Ishikawa (cell line): ENCODE results near the gene PFN2.

ENCODE experiments used
- CEBPB ChIP-seq: IDR thresholded peaks from 2 replicates; pipeline ENCODE4 v1.6.1; 2012
- CREB1 ChIP-seq: IDR thresholded peaks from 2 replicates; pipeline ENCODE4 v1.6.1; 2012; ENCODE audit warnings: low read depth
- EGR1 ChIP-seq: IDR thresholded peaks from 2 replicates; pipeline ENCODE4 v1.6.1; 2012
- EP300 ChIP-seq: IDR thresholded peaks from 2 replicates; pipeline ENCODE4 v1.6.1; 2012; ENCODE audit warnings: borderline replicate concordance
- FOXM1 ChIP-seq: IDR thresholded peaks from 2 replicates; pipeline ENCODE4 v1.6.1; 2012; ENCODE audit warnings: low read depth, borderline replicate concordance
- MAX ChIP-seq: IDR thresholded peaks from 2 replicates; pipeline ENCODE4 v1.6.1; 2012
- NFIC ChIP-seq: IDR thresholded peaks from 2 replicates; pipeline ENCODE4 v1.6.1; 2012
- RAD21 ChIP-seq: IDR thresholded peaks from 2 replicates; pipeline ENCODE4 v1.6.1; 2012; ENCODE audit warnings: low read depth
- TAF1 ChIP-seq: IDR thresholded peaks from 2 replicates; pipeline ENCODE4 v1.6.1; 2012; ENCODE audit warnings: low read depth, mild to moderate bottlenecking
- TCF12 ChIP-seq: IDR thresholded peaks from 2 replicates; pipeline ENCODE4 v1.6.1; 2012; ENCODE audit warnings: low read depth
- TEAD4 ChIP-seq: IDR thresholded peaks from 2 replicates; pipeline ENCODE4 v1.6.1; 2012
- YY1 ChIP-seq: IDR thresholded peaks from 2 replicates; pipeline ENCODE4 v1.6.1; 2012; ENCODE audit warnings: low read depth
- ZBTB7A ChIP-seq: IDR thresholded peaks from 2 replicates; pipeline ENCODE4 v1.6.1; 2012; ENCODE audit warnings: low read depth
- TF ChIP-seq, protein P1 (sequence below): IDR thresholded peaks from 2 replicates; pipeline ENCODE4 v1.6.1; 2012
- TF ChIP-seq, protein P2 (sequence below): IDR thresholded peaks from 2 replicates; pipeline ENCODE4 v1.6.1; 2012; ENCODE audit warnings: low read depth, mild to moderate bottlenecking

The PFN2 gene

DNA sequence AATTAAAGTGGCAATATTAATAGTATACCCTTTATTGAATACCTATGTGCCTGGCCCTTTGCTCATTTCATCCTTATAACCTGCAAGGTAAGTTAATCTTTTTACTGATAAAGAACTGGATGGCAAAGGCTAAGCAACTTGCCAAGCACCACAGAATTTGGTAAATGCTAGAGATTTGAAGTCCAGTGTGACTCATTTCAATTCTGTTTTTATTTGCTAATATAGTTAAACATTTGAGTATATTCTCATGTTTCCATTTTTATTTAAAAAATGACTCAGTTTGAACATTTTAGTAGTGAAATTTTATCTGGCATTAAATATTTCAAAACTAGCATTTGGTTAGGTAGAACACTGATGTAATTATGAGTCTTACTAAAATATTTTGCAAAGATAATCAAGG is 11.3 kb downstream of the PFN2 start:
- TF ChIP-seq TEAD4 (no peak), FOXM1 (no peak), CREB1 (no peak), TAF1 (no peak), YY1 (no peak), RAD21 (no peak), CEBPB (no peak), ZBTB7A (no peak), TCF12 (no peak), EP300 (no peak), EGR1 (no peak), MAX (no peak), NFIC (no peak)
- TF ChIP-seq, protein P1, sequence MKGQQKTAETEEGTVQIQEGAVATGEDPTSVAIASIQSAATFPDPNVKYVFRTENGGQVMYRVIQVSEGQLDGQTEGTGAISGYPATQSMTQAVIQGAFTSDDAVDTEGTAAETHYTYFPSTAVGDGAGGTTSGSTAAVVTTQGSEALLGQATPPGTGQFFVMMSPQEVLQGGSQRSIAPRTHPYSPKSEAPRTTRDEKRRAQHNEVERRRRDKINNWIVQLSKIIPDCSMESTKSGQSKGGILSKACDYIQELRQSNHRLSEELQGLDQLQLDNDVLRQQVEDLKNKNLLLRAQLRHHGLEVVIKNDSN: no peak
- TF ChIP-seq, protein P2, sequence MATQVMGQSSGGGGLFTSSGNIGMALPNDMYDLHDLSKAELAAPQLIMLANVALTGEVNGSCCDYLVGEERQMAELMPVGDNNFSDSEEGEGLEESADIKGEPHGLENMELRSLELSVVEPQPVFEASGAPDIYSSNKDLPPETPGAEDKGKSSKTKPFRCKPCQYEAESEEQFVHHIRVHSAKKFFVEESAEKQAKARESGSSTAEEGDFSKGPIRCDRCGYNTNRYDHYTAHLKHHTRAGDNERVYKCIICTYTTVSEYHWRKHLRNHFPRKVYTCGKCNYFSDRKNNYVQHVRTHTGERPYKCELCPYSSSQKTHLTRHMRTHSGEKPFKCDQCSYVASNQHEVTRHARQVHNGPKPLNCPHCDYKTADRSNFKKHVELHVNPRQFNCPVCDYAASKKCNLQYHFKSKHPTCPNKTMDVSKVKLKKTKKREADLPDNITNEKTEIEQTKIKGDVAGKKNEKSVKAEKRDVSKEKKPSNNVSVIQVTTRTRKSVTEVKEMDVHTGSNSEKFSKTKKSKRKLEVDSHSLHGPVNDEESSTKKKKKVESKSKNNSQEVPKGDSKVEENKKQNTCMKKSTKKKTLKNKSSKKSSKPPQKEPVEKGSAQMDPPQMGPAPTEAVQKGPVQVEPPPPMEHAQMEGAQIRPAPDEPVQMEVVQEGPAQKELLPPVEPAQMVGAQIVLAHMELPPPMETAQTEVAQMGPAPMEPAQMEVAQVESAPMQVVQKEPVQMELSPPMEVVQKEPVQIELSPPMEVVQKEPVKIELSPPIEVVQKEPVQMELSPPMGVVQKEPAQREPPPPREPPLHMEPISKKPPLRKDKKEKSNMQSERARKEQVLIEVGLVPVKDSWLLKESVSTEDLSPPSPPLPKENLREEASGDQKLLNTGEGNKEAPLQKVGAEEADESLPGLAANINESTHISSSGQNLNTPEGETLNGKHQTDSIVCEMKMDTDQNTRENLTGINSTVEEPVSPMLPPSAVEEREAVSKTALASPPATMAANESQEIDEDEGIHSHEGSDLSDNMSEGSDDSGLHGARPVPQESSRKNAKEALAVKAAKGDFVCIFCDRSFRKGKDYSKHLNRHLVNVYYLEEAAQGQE: no peak

DNA sequence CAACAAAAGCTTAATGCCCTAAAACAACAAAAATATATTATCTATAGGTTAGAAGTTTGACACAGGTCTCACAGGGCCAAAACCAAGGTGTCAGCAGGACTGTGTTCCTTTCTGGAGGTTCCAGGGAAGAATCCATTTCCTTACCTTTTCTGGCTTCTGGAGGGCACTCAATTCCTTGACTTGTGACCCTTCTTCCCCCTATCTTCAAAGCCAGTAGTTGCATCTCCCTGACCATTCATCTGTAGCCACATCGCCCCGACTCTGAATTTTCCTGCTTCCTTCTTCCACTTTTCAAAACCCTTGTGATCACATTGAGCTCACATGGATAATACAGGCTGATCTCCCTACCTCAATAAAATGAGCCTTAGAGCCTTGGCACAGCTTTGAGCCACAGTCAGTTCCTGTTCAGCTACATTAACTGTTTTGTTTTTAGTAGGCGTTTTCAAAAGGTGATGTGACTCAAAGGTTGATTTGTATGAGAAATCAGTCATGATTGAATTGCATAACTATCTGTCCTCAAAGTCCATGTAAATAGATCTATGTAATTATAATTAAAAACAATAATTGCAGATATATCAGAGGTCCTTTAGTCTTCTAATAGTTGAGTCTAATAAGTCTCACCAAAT is 12.4 kb downstream of the PFN2 start:
- TF ChIP-seq YY1 (no peak), EP300 (no peak), TEAD4 (no peak), EGR1 (no peak), TCF12 (no peak), NFIC (no peak), FOXM1 (no peak), CEBPB (no peak), MAX (no peak), TAF1 (no peak), ZBTB7A (no peak), RAD21 (no peak), CREB1 (no peak)
- TF ChIP-seq, protein P2: no peak
- TF ChIP-seq, protein P1: no peak

- no peak for TF ChIP-seq YY1
- no peak for TF ChIP-seq CEBPB
- TF ChIP-seq RAD21: no peak
- no peak for TF ChIP-seq TAF1
- no peak for TF ChIP-seq TEAD4
- TF ChIP-seq MAX: no peak
- TF ChIP-seq, protein P2: no peak
- TF ChIP-seq ZBTB7A: no peak
- TF ChIP-seq TCF12: no peak
- TF ChIP-seq, protein P1: no peak
- no peak for TF ChIP-seq CREB1
- TF ChIP-seq NFIC: no peak
- no peak for TF ChIP-seq EP300
- no peak for TF ChIP-seq EGR1
- no peak for TF ChIP-seq FOXM1
Observed at GRCh38 chr3:149957361-149958125, 13.2 kb downstream of the PFN2 start.
